ENCODE data around the gene AKNA. TPM values are rescaled to one million over a fixed set of nuclear protein-coding genes. Genes with fewer than 3 reads are reported as not detected.

The AKNA gene
- total RNA-seq, 3 donors from 2014 or later (not counting 1 experiment from before 2014, with no cell fraction given) = 577 to 743 (median 676) TPM

GRCh38 chr9:114288193-114289091 lies 99.3 kb downstream of the AKNA start:
- TF ChIP-seq CTCF (IDR thresholded peaks at IDR 0.05) = no peak
- no peak for ATAC-seq
- peaks cover 3% of the 10 kb centered on the region for H3K4me1 ChIP-seq (ENCODE audit: control insufficient read depth, insufficient read depth, low read length)
- no peak for DNase-seq
- no peak overlapping the region for H3K27ac Mint-ChIP-seq
- H3K36me3 ChIP-seq (ENCODE audit: control insufficient read depth, insufficient read depth, low read length) = no peaks in the 10 kb centered on the region
- H3K4me3 ChIP-seq (ENCODE audit: low read length) = no peak overlapping the region
- H3K4me3 Mint-ChIP-seq = no peak overlapping the region
- peaks cover 0 to 5% of the 10 kb centered on the region in 2 donors for H3K4me1 Mint-ChIP-seq
- no peaks in the 10 kb centered on the region for H3K9me3 Mint-ChIP-seq
- no peak overlapping the region for H3K27ac ChIP-seq (ENCODE audit: low read length)
- intact Hi-C loops (cut with micrococcal nuclease) = no loop called here
- peaks cover 5% of the 10 kb centered on the region for H3K36me3 Mint-ChIP-seq
- no peaks in the 10 kb centered on the region for H3K27me3 ChIP-seq (ENCODE audit: control insufficient read depth, insufficient read depth, low read length)
- WGBS (ENCODE audit: insufficient coverage) = 86% methylated on average over 23 of the region's 23 CpGs
- no peaks in the 10 kb centered on the region for H3K9me3 ChIP-seq (ENCODE audit: control insufficient read depth, insufficient read depth, low read length)
- H3K27me3 Mint-ChIP-seq (ENCODE audit: low read depth in 2 of 2) = peaks cover 15 to 20% of the 10 kb centered on the region in 2 donors

GRCh38 chr9:114287763-114288192 lies 100.0 kb downstream of the AKNA start:
- WGBS (ENCODE audit: insufficient coverage) = 90% methylated on average over 15 of the region's 15 CpGs
- Mint-ChIP-seq H3K27me3 (ENCODE audit: low read depth in 2 of 2) (peaks cover 12 to 13% of the 10 kb centered on the region in 2 donors), H3K4me1 (peaks cover 0 to 5% of the 10 kb centered on the region in 2 donors), H3K4me3 (no peak overlapping the region), H3K27ac (no peak overlapping the region), H3K36me3 (no peaks in the 10 kb centered on the region), H3K9me3 (no peaks in the 10 kb centered on the region)
- Histone ChIP-seq H3K9me3 (ENCODE audit: control insufficient read depth, insufficient read depth, low read length) (no peaks in the 10 kb centered on the region), H3K27ac (ENCODE audit: low read length) (no peak overlapping the region), H3K4me1 (ENCODE audit: control insufficient read depth, insufficient read depth, low read length) (peaks cover 3% of the 10 kb centered on the region), H3K4me3 (ENCODE audit: low read length) (no peak overlapping the region), H3K27me3 (ENCODE audit: control insufficient read depth, insufficient read depth, low read length) (no peaks in the 10 kb centered on the region), H3K36me3 (ENCODE audit: control insufficient read depth, insufficient read depth, low read length) (no peaks in the 10 kb centered on the region)
- ATAC-seq (no peak), DNase-seq (no peak)
- no peak for TF ChIP-seq CTCF (IDR thresholded peaks at IDR 0.05)
- intact Hi-C loops (cut with micrococcal nuclease) = no loop called here

GRCh38 chr9:114287001-114287762 lies 100.6 kb downstream of the AKNA start:
- H3K4me1 ChIP-seq (ENCODE audit: control insufficient read depth, insufficient read depth, low read length) = peaks cover 3% of the 10 kb centered on the region
- H3K36me3 Mint-ChIP-seq = no peaks in the 10 kb centered on the region
- no peak for ATAC-seq
- no peak overlapping the region for H3K27ac Mint-ChIP-seq
- peaks cover 8 to 9% of the 10 kb centered on the region in 2 donors for H3K27me3 Mint-ChIP-seq (ENCODE audit: low read depth in 2 of 2)
- no peak overlapping the region for H3K4me3 Mint-ChIP-seq
- H3K9me3 Mint-ChIP-seq = no peaks in the 10 kb centered on the region
- no peaks in the 10 kb centered on the region for H3K36me3 ChIP-seq (ENCODE audit: control insufficient read depth, insufficient read depth, low read length)
- no peak for TF ChIP-seq CTCF (IDR thresholded peaks at IDR 0.05)
- H3K27me3 ChIP-seq (ENCODE audit: control insufficient read depth, insufficient read depth, low read length) = no peaks in the 10 kb centered on the region
- intact Hi-C loops (cut with micrococcal nuclease) = no loop called here
- no peaks in the 10 kb centered on the region for H3K9me3 ChIP-seq (ENCODE audit: control insufficient read depth, insufficient read depth, low read length)
- DNase-seq = no peak
- peaks cover 0 to 5% of the 10 kb centered on the region in 2 donors for H3K4me1 Mint-ChIP-seq
- no peak overlapping the region for H3K27ac ChIP-seq (ENCODE audit: low read length)
- 83% methylated on average over 16 of the region's 16 CpGs for WGBS (ENCODE audit: insufficient coverage)
- no peak overlapping the region for H3K4me3 ChIP-seq (ENCODE audit: low read length)

All from natural killer cell (primary cell).